Activated gamma-delta T cell treated with anti-CD3 and anti-CD28 coated beads, Interleukin-2, amount 50 U/mL, for 16 hours (primary cell): Measurements from ENCODE around the gene GUK1.

Experiments used
- DNase-seq: peaks from one replicate; pipeline ENCODE4 v3.0.0-alpha.2; 2020; ENCODE audit warnings: low read depth

GUK1 gene

DNA sequence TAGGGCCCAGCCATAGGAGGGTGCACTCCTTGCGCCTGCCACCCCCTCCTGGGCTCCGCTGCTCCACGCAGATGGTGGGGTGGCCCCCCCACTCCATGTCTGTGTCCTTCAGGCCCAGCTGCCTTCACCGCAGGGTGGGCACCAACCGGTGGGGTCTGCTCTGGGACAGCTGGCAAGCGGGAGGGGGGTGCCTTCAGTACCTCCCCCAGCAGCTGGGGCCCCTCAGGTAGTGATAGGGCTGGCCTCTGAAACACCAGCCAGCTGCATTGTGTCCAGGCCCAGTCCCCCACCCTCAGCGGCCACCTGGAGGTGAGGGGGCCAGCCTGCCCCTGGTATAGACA, 10.0 kb downstream of the GUK1 start:
- no peak for DNase-seq

DNA sequence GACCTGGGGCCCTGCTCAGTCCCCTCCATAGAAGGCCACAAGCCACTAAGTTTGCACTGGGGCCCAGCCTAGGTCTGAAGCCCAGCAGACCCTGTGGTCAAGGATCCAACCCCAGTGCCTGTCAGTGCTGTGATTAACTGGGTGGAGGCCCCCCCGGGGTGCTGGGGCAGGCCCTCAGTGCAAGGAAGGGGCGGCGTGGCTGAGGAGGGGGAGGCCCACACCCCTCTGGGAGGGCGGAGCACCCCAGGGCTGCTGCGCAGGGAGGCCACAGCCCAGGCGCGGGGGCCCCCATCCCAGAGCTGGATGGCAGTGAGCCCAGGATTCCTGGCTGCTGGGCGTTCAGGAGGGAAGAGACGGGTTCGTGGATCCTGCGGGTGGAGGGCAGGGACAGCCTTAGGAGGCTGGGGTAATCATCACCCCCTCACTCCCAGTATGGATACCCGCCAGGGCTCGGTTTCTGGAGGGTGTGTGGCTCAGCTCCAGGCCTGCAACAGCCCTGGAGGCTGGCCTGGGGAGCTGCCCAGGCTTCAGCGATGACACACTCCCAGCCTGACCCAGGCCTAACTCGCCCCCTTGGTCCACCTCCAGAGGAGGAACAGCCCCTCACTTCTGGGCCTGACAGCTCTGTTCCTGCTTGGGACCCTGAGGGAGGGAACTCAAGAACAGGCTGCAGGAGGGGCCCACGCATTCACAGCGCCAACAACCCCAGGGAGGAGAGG, 10.5 kb downstream of the GUK1 start:
- DNase-seq = no peak

DNA sequence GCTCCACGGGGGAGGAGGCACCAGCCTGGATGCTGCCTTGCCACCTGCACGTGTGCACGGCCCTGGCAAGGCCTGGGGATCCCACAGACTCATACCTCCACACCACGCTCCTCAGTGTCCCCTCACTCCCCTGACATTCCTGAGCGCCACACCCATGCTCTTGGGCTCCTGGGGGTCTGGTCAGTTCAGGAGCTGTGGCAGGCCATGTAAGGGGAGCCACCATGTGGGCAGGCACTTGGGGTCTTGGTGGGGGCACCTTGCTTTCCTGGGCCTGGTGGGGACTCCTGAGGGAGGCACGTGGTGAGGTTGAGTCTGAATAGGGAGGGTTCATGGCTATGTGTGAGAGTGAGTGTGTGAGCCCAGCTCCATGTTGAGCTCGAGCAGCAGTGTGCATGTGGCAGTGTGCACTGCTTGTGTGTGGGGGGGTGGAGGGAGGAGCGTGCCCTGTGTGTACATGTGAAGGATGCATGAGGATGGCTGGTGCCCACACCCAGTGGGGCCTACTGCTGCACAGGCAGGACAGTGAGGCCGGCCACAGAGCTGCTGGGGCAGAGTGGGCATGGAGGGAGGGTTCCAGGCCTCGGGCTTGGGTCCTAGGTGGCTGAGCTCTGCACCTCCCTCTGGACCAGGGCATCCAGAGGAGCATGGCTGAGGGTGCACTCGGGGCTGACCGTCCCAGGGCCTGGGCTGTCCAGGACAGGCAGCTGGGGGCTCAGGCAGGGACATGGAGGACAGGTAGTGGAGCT, 11.3 kb downstream of the GUK1 start:
- no peak for DNase-seq

DNA sequence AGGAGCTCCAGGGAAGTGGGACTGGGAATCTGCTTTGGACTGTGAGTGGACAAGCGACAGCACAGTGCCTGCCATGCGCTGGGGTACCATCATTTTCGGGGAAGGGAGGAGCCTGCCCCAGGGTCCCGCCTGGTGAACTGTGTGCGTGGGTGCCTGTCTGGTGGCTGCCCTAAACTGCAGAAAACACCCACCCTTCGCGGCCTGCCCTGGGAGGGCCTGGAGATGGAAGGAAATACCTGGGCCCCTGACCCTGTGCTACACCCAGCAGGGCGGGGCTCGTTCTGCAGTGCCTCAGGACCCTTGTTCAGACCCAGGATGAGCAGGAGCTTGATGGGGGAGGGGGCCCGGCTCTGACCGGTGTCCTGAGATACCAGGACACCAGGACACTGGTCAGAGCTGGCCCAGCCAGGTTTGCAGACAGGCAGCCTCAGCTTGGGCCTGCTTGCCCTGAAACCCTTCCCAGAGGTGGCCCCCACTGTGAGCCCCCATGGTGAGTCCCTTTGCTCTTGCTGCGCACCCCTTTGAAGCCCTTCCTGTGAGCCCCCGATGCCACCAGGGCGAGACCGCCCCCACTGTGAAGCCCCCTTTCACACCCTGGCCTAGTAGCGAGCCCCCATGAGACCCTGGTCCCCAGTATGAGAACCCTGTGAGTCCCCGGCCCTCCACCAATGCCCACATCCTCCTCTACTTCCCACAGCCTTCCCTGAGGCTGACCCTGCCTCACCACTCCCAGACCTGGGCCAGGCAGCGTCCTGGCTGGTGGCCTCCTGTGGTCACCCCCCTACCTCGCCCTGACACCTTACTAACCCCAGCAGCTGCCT, 12.2 kb downstream of the GUK1 start:
- no peak for DNase-seq

DNA sequence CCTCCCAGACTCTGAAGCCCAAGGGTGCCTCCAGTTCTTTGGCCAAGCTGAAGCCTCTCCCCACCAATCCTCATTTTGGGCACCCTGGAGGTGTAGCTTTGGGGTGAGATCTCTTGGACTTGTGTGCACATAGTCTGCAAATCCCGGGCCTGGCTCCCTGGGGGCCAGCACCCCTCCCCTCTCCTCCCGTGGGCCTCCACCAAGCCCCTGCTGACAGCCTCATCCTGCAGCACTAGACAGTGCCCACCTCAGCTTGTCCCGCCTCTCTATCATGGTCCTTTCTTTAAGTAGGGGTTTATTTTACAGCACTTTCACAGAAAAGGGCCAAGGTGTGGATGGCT, 12.8 kb downstream of the GUK1 start:
- DNase-seq = no peak

DNA sequence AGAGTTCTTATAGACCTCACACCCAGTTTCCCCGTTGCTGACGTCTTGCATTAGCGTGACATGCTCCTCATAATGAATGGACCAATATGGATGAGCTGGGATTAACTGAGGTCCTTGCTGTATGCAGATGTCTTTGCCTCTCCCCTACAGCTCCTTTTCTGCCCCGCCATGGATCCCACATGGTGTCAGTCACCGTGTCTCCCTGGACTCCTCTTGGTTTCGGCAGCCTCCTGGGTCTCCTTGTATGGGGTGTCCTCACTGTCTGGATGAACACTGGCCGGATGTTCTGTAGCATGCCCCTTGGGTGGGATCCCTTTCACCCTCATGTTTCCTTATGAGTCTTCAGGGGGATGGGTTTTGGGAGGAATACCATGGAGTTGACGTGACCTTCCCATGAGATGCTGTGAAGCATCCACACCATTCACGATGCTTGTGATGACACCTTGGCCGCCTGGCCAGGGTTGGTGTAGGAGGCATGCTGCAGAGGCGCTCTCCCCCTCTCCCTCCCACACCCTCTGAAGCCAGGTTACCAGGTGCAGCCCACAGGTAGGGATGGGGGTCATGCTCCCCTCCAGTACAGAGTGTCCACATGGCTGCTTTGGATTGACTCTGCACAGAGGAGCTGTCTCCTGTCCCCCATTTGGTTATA, 14.1 kb downstream of the GUK1 start:
- DNase-seq = no peak

DNA sequence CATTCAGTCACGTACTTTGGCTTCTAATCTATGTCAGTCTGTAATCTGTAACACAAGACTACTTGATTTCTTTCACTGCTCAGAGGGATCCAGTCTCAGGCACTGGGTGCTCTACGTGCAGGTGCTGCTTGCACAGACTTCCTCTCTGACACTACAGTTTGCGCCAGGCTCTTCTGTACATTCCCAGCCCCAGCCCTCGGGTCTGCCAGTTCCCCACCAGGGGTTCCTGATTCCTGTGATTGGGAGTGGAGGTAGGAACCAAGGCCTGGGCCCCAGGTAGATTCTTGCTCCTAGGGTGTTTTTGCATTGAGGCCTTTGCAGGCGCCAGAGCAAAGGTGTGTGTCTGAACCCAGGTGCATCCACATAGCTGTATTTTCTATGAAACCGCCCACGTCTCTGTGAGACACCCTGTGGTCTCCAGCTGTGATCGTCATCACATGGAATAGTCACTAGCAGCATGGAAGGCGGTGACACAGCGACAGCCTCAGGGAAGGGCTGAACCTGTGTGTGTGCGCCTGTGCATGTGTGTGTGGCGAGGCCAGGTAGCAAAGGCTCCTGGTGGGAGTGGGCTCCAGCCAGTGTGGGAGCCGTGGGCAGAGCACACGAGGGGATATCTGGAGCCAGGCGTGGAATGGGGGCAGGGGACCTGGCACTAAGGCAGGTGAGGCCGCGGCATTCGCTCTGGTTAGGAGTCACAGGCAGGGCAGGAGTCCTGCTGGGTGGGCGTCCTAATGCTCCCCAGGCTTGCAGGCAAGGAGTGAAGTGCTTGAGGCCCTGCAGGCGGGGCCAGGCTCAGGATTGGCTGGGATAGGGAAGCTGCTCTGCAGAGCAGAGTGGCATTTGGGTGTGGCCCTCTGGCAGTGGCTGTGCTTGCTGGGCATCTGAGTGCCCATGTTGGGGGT, 14.8 kb downstream of the GUK1 start:
- no peak for DNase-seq

DNA sequence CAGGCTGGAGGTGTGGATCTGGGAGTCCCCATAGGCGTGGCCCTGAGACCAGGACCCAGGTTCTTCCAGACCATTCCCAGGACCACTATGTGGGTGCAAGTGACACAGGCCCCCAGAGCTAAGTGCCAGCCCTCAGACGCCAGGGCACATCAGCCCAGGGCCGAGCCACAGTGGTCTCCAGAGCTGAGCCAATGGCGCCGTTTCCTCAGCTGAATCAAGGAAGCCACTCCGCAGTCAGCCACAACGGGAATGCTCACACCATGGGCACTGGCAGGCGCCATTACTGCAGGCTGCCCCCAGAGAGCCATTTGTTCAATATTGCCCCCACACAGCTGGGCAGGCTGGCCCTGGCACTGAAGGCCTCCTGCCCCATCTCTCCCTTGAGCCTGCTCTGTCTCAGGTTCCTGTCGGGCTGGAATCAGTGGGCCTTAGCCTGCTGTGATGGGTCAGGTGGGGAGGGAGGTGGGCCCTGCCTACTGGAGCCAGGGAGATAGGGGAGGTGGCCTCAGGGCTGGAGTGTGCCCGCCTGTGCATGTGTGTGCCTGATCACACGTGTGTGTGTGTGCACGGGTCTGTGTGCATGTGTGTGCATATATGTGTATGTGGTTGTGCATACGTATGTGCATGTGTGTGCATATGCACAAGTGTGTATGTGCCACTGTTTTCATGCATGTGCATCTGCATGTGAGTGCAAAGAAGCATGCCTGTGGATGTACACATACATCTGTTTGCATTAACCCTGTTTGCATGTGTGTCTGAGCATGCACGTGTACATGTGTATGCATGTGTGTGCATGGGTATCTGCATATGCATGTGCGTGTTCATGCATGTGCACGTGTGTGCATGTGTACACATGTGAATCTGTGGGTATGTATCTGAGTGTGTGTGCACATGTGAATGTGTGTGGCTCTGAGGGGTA, 15.8 kb downstream of the GUK1 start:
- DNase-seq = no peak

DNA sequence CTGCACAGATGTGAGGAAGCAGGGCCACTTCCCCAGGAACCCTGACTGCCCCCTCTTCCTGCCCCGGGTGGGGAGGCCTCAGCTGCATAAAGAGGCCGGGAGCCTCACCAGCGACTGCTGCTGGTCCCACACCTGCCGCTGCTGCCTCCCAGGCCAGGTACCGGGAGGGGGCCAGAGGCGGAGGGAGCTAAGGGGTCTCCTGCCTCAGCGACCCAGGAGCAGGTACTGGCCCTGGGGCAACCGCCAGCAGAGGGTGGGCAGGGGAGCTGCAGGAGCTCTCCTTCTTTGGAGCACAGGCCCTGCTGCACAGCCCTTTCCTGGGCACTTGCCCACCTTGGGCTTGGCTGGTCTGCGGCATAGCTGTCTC, 16.4 kb downstream of the GUK1 start:
- no peak for DNase-seq

DNA sequence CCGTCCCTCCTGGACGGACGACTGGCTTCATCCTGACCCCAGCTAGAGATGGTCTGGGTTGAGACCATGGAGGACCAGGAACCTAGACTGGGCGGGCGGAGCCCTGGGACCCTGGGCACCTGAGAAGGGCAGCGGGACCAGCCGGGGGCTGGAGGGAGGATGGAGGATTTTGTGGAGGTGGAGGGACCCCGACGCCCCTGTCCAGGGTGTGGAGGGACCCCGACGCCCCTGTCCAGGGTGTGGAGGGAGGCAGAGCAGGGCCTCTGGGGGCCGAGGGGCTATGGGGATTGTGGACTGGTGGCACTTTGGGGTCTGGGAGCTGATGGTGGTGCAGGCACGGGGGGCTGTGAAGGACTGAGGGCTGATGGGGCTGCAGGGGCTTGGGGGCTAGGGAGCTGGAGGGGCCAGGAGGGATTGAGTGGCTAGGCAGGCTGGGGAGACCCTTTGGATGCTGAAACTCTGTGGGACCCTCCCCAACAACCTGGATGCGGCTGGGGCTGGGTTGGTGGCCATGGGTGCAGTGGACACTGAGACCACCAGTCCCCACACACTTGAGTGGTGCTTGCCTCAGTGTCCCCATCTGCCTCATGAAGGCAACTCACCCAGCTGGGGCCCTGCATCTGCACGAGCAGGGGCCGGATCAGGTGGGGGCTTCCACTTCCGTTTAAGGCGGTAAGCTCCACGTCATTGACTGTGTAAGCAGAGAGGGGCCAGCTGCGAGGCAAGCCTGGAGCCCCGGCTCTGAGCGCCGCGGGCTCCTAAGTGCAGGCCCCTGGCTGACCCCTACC, 17.1 kb downstream of the GUK1 start:
- DNase-seq = no peak

DNA sequence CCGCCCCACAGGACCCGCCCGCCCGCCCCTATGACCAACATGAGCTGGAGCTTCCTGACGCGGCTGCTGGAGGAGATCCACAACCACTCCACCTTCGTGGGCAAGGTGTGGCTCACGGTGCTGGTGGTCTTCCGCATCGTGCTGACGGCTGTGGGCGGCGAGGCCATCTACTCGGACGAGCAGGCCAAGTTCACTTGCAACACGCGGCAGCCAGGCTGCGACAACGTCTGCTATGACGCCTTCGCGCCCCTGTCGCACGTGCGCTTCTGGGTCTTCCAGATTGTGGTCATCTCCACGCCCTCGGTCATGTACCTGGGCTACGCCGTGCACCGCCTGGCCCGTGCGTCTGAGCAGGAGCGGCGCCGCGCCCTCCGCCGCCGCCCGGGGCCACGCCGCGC, 17.6 kb downstream of the GUK1 start:
- DNase-seq = no peak

DNA sequence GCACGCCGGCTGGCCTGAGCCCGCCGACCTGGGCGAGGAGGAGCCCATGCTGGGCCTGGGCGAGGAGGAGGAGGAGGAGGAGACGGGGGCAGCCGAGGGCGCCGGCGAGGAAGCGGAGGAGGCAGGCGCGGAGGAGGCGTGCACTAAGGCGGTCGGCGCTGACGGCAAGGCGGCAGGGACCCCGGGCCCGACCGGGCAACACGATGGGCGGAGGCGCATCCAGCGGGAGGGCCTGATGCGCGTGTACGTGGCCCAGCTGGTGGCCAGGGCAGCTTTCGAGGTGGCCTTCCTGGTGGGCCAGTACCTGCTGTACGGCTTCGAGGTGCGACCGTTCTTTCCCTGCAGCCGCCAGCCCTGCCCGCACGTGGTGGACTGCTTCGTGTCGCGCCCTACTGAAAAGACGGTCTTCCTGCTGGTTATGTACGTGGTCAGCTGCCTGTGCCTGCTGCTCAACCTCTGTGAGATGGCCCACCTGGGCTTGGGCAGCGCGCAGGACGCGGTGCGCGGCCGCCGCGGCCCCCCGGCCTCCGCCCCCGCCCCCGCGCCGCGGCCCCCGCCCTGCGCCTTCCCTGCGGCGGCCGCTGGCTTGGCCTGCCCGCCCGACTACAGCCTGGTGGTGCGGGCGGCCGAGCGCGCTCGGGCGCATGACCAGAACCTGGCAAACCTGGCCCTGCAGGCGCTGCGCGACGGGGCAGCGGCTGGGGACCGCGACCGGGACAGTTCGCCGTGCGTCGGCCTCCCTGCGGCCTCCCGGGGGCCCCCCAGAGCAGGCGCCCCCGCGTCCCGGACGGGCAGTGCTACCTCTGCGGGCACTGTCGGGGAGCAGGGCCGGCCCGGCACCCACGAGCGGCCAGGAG, 18.3 kb downstream of the GUK1 start:
- no peak for DNase-seq

DNA sequence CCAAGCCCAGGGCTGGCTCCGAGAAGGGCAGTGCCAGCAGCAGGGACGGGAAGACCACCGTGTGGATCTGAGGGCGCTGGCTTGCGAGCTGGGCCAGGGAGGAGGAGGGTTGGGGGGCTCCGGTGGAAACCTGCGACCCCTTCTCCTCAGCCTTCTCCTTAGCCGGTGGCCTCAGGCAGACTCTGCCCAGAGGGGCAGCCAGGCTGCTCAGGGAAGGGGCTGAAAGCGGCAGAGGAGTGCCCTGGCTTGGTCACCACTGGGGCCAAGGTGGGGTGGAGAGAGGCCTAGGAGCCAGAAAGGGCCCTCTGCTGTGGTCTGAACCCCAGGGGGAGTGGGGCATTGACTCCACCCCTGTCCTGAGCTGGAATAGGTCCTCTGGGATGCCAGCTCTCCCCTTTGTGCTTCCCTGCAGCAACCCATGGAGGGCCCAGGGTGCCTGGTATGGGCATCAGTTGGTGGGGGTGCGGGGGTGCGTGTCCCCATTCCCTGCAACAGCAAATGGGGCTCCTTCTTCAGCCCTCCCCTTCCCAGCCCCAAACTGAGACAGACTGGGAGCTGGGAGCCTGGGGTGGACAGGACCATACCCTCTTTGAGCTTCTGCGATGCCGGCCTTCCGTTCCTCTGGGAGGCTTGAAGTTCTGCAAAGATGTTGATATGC, 19.1 kb downstream of the GUK1 start:
- DNase-seq = no peak

DNA sequence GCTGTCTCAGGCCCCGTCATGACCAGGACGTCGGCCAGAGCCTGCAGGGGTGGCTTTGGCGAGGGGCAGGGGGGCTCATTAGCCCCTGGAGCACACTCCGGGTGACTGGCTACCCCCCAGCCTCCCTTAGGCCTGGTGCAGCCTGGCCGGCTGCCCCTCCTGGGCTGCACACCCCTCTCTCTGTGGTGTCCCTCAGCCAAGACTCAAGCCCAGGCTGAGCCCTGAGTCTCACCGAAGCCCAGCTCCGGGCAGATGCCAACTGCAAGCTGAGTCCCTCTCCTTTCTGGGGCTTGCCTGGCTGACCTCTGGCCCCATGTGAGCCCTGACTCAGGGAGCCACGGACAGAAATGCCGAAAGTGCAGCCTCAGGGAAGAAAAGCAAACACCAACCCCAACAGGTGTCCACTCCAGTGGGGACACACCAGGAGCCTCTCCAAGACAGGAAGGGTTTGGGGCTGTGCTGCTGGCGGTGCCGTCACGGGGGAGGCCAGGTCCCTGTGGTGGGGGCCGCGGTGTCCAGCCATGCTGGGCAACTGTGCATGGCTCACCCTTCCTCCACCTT, 20.2 kb downstream of the GUK1 start:
- no peak for DNase-seq

DNA sequence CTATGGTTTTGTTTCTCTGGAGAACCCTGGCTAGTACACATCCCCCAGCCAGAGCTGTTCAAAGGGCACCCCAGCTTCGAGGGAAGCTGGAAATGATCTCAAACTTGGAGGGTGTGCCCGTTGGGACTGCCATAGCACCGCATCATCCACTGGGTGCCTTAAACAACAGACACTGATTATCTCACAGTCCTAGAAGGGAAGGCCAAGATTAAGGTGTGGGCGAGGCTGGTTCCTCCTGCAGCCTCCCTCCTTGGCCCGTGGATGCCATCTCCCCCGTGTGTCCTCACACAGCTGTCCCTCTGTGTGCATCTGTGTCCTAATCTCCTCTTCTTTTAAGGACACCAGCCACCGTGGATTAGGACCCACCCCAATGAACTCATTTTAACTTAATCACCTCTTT, 21.3 kb downstream of the GUK1 start:
- no peak for DNase-seq

DNA sequence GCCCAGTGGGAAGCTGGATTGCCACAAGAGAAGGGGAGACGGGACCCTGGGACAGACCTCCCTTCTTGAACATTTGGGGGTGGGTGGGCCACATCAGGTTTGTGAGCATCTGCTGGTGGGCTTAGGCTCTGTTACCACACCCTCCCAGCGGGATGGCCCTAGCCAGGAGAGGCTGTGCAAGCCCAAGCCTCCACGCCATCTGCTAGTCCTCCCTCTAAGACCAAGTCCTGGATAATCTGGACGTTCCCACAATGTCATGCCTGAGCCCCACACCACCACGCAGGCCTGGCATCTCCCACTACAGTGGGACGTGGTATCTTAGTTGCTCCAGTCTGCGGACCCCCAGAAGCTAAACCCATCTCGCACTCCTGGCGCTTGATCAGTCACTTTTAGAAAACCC, 21.8 kb downstream of the GUK1 start:
- no peak for DNase-seq

DNA sequence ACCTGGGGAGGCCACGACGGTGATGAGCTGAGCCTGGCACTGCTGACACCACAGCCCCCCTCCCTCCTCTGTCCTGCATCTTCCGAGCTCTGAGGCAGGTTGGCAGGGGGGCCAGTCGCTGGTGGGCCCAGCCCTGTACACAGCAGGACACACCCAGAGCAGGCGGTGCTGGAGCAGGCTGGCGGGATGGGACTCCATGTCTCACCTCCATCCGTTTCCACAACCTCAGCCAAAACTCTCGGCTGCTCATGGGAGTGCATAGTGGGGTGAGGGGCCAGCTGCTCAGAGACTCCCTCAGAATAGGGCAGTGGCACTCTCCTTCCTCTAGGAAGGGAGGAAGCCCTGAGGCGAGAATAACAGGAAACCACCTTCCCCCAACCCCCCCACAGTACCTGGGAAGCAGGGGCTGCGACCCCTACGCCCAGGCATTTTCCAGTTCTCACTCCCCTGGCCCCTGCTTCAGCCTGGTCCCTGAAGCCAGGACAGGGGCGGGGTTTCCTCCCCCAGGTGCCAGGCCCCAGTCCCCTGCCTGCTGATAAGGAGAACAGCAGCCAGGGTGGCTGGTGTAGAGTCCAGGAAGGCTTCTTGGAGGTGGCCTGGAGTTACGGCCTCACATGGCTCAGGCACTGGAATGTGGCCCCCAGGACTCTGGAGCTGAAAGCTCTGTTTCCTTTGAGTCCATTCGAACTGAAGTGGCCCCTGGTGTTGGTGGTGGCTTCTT, 22.4 kb downstream of the GUK1 start:
- no peak for DNase-seq
